Osteoblast (primary cell): ENCODE measurements around the gene DNM1L. TPM values are rescaled to one million over a fixed set of nuclear protein-coding genes. Genes with fewer than 3 reads are reported as not detected.

ENCODE experiments used
- DNase-seq: peaks from one replicate; pipeline ENCODE4 v3.0.0; 2011; ENCODE audit warnings: low spot score, mixed read lengths; ENCODE audit not compliant: insufficient read length; ENCODE audit errors: missing footprints
- H2AFZ ChIP-seq: 2 replicates; pipeline ENCODE4 v1.6.0; 2011; ENCODE audit warnings: mild to moderate bottlenecking, low read length
- H3K27ac ChIP-seq: 2 replicates; pipeline ENCODE4 v1.5.1; 2011; ENCODE audit warnings: mild to moderate bottlenecking, low read depth, low read length, moderate library complexity
- H3K27me3 ChIP-seq: 2 replicates; pipeline ENCODE4 v1.6.0; 2012; ENCODE audit warnings: mild to moderate bottlenecking, control low read depth, inconsistent platforms, low read length, moderate library complexity; ENCODE audit not compliant: insufficient read depth
- H3K36me3 ChIP-seq: 2 replicates; pipeline ENCODE4 v1.5.1; 2011; ENCODE audit warnings: mild to moderate bottlenecking, low read length, control low read depth, moderate library complexity; ENCODE audit not compliant: insufficient read depth
- H3K4me1 ChIP-seq: 2 replicates; pipeline ENCODE4 v1.5.1; 2011; ENCODE audit warnings: mild to moderate bottlenecking, low read length, control low read depth, moderate library complexity; ENCODE audit not compliant: insufficient read depth
- H3K4me2 ChIP-seq: 2 replicates; pipeline ENCODE4 v1.6.0; 2011; ENCODE audit warnings: mild to moderate bottlenecking, low read length; ENCODE audit not compliant: insufficient read depth
- H3K4me3 ChIP-seq: fragments of 200-600 bp; sonication (generic); 3 replicates; pipeline ENCODE4 v1.5.1; 2012; ENCODE audit warnings: mild to moderate bottlenecking, low read length, inconsistent platforms; ENCODE audit not compliant: insufficient read depth
- H3K79me2 ChIP-seq: 2 replicates; pipeline ENCODE4 v1.6.0; 2012; ENCODE audit warnings: mild to moderate bottlenecking, low read length, control low read depth, inconsistent platforms; ENCODE audit not compliant: insufficient read depth
- H3K9me3 ChIP-seq: 2 replicates; pipeline ENCODE4 v1.5.1; 2011; ENCODE audit warnings: low read depth, low read length, control low read depth
- H4K20me1 ChIP-seq: 2 replicates; pipeline ENCODE4 v1.6.0; 2012; ENCODE audit warnings: mild to moderate bottlenecking, low read length, control low read depth; ENCODE audit not compliant: insufficient read depth
- total RNA-seq: library from RNA; depleted of rRNA; stranded (reverse); fragments of >200 nt; gene quantifications from 2 replicates; pipeline ENCODE4 v1.2.3, GENCODE V29; 2012
- TF ChIP-seq, protein P1 (sequence below): IDR thresholded peaks from 2 replicates; pipeline ENCODE4 v1.5.1; 2011; ENCODE audit warnings: mild to moderate bottlenecking, low read depth, low read length, moderate library complexity; ENCODE audit errors: extremely low read depth

Gene DNM1L
- total RNA-seq, 1 donor, result 74.9 TPM

DNA sequence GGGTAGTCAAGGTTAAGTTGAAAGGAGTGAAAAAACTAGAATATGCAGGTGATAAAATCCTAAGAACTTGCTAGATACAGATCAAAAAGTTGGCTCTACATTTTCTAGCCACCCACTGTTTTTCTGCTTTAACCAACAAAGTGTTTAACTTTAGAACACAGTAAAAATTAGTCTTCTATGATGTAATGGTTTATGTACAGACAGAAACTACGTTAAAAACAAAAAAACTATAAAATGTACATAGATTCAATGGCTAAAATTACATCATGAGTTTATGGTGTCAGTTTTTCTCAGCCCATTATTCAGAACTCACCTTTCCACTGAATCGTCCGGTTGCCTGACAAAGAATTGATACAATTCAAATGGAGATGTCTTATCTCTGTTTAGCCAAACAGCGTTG, 74.5 kb downstream of the DNM1L start:
- H3K27me3 ChIP-seq, result no peaks in the 10 kb centered on the region
- H3K27ac ChIP-seq, result no peak overlapping the region
- no peak overlapping the region for H2AFZ ChIP-seq
- peak overlapping the region; percentile 100 for H3K4me2 ChIP-seq
- H3K9me3 ChIP-seq, result no peaks in the 10 kb centered on the region
- peaks cover 33% of the 10 kb centered on the region for H3K79me2 ChIP-seq
- H4K20me1 ChIP-seq, result no peaks in the 10 kb centered on the region
- TF ChIP-seq, protein P1, sequence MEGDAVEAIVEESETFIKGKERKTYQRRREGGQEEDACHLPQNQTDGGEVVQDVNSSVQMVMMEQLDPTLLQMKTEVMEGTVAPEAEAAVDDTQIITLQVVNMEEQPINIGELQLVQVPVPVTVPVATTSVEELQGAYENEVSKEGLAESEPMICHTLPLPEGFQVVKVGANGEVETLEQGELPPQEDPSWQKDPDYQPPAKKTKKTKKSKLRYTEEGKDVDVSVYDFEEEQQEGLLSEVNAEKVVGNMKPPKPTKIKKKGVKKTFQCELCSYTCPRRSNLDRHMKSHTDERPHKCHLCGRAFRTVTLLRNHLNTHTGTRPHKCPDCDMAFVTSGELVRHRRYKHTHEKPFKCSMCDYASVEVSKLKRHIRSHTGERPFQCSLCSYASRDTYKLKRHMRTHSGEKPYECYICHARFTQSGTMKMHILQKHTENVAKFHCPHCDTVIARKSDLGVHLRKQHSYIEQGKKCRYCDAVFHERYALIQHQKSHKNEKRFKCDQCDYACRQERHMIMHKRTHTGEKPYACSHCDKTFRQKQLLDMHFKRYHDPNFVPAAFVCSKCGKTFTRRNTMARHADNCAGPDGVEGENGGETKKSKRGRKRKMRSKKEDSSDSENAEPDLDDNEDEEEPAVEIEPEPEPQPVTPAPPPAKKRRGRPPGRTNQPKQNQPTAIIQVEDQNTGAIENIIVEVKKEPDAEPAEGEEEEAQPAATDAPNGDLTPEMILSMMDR, result no peak
- DNase-seq, result no peak
- H3K4me1 ChIP-seq, result peaks cover 12% of the 10 kb centered on the region
- H3K4me3 ChIP-seq, result peak overlapping the region; percentile 83
- peaks cover 42% of the 10 kb centered on the region for H3K36me3 ChIP-seq

DNA sequence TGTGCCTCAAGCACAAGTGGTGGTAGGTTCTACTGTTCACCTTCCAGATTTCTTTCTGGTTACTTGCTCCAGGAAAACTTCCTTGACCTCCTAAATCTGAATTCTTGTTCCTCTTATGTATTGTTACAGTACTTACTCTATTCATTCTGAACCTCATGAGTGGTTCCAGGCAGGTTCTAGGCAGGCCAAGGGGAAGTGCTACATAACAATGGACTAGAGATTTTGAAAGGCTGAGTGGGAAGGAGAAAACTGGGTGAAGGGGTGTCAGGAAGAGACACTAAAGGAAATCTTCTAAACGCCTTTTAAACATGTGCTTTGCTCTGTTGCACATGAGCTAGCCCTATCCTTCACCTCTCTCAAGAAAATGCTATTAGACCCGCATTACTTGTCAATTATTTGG, 75.0 kb downstream of the DNM1L start:
- peaks cover 36% of the 10 kb centered on the region for H3K36me3 ChIP-seq
- H3K4me2 ChIP-seq, result peak overlapping the region; percentile 100
- H2AFZ ChIP-seq, result no peak overlapping the region
- H3K27me3 ChIP-seq, result no peaks in the 10 kb centered on the region
- peaks cover 33% of the 10 kb centered on the region for H3K79me2 ChIP-seq
- peaks cover 12% of the 10 kb centered on the region for H3K4me1 ChIP-seq
- H3K27ac ChIP-seq, result peak overlapping the region; percentile 85
- no peaks in the 10 kb centered on the region for H3K9me3 ChIP-seq
- TF ChIP-seq, protein P1, result no peak
- H3K4me3 ChIP-seq, result peak overlapping the region; percentile 83
- H4K20me1 ChIP-seq, result no peaks in the 10 kb centered on the region
- no peak for DNase-seq

DNA sequence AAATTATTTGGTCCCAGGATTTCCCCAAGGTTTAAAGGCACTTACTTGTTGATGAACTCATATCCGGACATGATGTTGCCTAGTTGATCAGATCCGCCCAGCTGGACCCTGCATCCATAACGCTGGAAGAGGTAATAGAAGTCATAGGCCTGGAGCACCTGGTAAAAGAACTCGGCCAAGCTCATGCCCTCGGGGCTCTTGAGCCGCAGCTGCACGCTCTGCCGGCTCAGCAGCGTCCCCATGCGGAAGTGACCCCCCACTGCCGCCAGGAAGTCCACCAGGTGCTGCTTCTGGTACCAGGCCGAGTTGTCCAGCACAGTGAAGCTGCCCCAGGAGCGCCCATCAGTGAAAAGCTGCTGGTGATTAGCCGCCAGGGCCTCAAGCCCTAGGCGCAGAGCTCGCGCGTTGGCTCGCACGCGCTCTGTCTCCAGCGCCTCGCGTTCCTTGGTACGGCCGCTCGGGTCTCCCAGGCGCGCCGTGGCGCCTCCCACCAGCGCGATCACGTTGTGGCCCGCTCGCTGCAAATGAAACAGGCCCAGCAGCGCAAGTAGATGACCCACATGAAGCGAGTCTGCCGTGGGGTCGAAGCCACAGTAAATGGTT, 76.1 kb downstream of the DNM1L start:
- Histone ChIP-seq H3K36me3 (peaks cover 30% of the 10 kb centered on the region), H3K4me3 (peak overlapping the region; percentile 83), H3K79me2 (peaks cover 33% of the 10 kb centered on the region), H3K9me3 (no peaks in the 10 kb centered on the region), H3K4me2 (peak overlapping the region; percentile 100), H3K27me3 (no peaks in the 10 kb centered on the region), H4K20me1 (no peaks in the 10 kb centered on the region), H3K27ac (peak overlapping the region; percentile 85), H3K4me1 (peaks cover 12% of the 10 kb centered on the region), H2AFZ (peak overlapping the region; percentile 97)
- DNase-seq, result peak; percentile 79
- TF ChIP-seq, protein P1, result peak; percentile 56

DNA sequence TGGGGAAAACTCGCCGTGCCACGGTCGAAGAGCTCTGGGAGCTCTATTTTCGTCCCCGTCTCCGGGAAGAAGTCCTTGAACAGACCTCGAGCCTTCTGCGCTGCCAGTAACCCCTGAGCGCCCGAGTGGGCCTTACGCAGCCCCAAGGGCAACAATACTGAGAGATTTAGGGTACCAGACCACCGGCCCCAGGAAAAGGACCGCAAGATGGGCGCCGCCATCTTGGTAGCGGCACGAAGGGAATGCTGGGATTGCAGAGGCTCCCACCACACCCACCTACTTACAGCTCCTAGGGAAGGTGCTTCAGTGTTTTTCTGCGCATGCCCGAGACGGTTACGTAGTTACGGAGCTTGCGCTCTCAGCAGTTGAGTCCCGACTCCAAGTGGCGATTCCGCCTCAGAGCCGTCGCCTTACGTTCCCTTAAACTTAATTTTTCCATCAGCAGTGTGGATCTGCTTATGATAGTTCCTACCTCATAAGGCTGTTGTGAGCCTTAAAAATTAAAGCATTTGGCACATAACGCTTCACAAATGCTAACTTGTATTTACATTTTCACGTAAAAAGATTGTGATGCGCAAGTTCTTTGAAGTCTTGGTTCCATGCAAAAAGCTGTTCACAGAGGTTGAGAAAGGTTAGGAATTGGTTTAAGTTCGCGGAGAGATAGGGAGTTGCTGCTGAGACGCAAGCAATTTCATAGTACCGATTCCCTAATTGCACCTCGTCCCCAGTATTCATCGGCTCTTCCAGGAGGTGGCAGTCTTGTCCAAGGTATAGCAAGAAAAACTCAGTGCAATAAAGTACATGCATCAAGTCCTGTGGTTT, 76.8 kb downstream of the DNM1L start, which contains the start of gene YARS2:
YARS2 (minus strand) TSS at position 244 of the 822 bp plus-strand sequence; CDS start at position 221, 23 bp downstream.
- H3K4me2 ChIP-seq, result peak within 1 kb of the TSS; percentile 100
- peak within 1 kb of the TSS; percentile 85 for H3K27ac ChIP-seq
- peaks cover 12% of the 10 kb centered on the region for H3K4me1 ChIP-seq
- H3K79me2 ChIP-seq, result peaks cover 33% of the 10 kb centered on the region
- H3K27me3 ChIP-seq, result no peaks in the 10 kb centered on the region
- H3K4me3 ChIP-seq, result peak within 1 kb of the TSS; percentile 83
- DNase-seq, result peak; percentile 88
- H2AFZ ChIP-seq, result peak within 1 kb of the TSS; percentile 97
- no peaks in the 10 kb centered on the region for H3K9me3 ChIP-seq
- TF ChIP-seq, protein P1, result peak; percentile 92
- H3K36me3 ChIP-seq, result peaks cover 23% of the 10 kb centered on the region
- no peaks in the 10 kb centered on the region for H4K20me1 ChIP-seq
